ENCODE data around the gene KCNC3.

The KCNC3 gene

DNA sequence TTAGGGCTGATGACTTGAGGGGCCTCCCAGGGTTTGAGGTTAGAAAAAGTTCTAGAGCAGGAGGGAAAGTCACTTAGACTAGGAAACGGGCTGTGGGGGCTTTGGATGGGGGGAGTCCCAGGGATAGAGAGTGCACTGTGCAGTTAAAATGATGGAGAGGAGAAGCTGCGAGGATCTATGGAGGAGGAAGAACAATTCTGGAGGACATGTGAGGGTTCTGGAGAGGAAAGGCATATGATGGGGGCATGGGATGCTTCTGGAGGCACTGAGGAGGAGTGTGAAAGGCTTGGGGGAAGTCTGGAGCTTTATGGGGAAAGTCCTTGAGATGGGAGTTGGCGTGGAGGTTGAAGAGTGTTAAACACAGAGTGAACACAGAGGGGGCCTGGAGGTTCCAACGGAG is 2.2 kb downstream of the KCNC3 start:
- DNase-seq (ENCODE audit: low read depth), result no peak

DNA sequence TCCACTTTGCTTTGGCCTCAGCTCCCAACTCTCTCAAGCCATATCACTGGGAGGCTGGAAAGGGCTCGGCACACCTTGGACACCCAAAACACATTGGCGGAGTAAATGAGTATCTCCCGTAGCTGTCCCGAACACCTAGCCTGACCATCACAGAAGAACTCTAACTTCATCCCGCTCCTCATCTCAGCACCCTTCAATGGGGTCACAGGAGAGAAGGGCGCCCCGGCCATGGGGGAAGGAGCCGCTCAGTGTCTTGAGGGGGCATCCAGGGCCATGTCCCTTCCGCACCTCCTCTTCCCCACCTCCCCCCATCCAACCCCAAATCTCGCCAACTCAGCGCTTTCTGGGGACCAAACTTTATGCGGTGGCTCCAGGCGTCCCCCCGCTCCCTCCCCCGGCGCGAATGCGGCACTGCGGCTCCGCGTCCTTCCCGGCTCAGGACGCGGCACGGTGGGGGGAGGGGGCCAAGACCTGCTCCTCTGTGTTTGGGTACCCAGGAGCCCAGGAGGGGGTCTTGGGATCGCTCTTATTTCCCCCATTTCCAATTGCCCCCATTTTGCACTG is 3.0 kb downstream of the KCNC3 start:
- no peak for DNase-seq (ENCODE audit: low read depth)

DNA sequence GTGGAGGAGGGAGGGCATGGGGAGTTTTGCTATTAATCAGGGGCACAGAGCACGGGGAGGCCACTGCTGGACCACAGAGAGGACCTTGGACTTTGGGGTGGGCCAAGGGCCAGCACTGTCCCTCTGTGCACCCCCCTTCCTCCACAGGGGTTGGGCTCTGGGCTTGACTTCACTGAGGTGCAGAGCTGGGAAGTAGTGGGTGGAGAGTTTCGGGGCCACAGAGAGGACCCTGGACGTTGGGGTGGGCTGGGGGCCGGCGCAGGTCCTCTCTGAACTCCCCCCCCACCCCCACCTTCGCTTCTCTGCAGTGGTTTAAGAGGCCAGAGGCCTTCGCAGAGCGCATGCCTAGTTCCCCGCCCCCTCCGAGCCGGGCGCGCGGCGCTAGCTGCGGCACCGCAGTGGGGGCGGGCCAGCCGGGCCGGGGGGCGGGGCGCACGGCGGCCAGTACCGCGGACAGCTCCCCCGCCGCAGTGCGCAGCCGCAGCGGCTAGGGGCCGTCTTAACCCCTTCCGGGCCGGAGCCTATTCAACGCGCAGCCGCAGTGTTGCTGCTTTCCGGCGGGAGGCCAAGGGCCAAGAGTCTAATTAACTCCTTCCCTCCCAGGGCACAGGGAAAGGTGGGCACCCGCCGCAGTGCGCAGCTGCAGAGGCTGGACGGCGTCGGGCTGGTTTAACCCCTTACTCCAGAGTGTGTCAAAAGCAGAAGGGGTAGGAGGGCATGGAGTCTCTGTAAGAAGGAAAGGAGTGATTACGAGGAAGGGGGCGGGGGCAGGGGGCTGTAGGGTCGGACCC is 3.7 kb downstream of the KCNC3 start:
- no peak for DNase-seq (ENCODE audit: low read depth)

DNA sequence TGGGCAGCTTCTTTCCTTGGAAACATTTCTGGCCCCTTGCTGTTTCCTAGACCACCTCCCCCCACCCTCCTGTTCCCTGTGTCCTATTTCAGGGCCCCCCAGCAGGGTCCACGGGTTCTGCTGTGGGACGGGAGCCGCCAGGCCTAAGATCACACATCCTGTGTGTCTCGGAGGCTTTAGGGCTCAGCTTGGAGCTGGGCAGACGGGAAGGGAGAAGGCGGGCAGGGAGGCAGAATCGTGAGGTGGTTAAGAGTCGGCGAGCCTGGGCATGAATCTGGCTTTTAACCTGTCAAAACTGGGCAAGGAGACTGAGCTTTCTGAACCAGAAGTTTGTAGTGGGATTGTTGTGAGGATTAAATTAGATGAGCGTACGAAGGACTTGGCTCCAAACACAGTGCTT is 4.8 kb downstream of the KCNC3 start:
- DNase-seq (ENCODE audit: low read depth), result no peak

DNA sequence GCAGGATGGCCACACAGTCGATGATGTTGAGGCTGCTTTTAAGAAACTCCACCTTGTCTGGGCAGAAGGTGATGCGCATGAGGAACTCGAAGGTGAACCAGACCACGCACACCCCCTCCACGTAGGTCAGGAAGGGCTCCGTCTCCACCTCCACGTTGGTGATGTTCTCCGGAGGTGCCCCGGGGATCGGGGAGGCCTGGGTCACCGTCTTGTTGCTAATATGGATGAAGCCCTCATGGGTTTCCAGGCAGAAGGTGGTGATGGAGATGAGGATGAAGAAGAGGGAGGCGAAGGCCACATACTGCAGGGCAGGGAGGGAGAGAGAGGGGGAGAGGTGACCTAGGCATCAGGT is 5.4 kb downstream of the KCNC3 start:
- no peak for DNase-seq (ENCODE audit: low read depth)

DNA sequence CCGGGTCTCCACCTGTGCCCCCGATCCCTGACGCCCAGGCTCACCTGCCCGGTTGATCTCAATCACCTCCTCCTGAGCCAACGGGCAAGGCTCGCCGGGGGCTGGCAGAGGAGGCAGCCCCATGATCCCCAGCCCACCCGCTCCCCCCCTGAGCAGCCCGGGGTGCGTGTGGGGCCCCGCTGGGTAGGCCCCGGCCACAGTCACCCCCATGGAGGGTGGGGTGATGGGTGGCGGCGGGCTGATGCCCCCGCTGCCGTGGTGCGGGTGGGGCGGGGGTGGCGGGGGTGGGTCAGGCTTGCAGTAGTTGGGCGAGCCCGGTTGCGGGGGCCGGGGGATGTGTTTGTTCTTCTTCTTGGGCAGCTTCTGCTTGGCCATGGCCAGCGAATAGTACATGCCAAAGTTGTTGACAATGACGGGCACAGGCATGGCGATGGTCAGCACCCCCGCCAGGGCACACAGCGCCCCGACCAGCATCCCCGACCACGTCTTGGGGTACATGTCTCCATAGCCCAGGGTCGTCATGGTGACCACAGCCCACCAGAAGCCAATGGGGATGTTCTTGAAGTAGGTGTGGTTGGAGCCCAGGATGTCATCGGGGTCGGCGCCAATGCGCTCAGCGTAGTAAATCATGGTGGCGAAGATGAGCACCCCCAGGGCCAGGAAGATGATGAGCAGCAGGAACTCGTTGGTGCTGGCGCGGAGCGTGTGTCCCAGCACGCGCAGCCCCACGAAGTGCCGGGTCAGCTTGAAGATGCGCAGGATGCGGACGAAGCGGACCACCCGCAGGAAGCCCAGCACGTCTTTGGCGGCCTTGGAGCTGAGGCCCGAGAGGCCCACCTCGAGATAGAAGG is 6.0 kb downstream of the KCNC3 start:
- DNase-seq (ENCODE audit: low read depth), result no peak

DNA sequence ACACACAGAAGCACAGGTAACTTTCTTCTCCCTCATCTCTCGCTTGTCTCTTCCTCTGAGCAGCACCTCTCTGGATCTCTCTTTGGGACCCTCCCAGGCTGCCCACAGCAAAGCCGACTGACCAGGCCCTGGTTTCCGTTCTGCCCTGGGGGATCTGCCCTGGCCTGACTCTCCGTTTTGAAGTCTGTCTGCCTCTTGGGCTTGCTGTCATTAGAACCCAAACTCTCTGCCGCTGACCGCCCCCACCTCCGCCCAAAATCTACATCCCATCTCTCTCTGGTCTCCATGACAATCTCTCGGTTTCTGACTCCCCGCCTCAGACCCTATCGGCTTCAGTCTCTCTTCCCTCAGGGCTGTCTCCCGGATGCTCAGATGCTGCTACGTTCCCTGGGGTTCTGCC is 6.9 kb downstream of the KCNC3 start:
- DNase-seq (ENCODE audit: low read depth), result no peak

DNA sequence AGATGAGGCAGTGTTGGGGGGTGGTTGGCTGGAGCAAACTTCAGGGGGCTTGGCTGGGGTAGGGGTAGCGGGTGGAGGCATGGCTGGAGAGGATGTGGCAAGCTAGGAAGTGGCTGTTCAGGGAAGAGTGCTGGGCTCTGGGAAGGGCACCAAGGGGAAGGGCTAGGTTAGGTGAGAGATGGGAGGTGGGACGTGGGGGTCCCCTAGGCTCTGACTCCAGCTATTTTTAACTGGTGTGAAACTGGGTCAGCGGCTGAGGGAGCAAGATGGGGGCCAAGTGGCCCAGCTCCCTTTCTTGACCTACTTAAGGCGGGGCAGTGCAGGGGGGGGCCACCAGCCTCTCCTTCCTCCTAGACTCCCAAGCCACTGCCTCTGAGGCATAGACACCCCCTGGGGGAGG is 7.3 kb downstream of the KCNC3 start:
- DNase-seq (ENCODE audit: low read depth), result no peak

DNA sequence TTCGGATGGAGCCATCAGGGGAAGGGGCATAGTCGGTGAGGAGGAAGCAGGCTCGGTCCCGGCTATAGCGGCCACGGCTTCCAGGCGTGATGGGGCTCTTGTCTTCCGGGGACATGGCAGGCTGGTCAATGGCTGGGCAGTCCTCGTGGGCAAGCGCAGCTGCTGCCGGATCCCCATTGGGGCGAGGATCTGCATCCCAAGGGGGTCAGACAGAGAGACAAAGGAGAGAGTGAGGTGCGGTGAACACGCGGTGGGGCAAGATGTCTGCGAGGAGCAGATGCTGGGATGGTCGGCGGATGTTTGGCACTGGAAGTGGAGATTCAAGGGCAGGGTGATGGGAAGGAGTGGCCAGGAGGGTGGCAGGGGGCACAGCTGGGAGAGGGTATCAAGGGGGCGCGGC is 8.6 kb downstream of the KCNC3 start:
- DNase-seq (ENCODE audit: low read depth), result no peak

DNA sequence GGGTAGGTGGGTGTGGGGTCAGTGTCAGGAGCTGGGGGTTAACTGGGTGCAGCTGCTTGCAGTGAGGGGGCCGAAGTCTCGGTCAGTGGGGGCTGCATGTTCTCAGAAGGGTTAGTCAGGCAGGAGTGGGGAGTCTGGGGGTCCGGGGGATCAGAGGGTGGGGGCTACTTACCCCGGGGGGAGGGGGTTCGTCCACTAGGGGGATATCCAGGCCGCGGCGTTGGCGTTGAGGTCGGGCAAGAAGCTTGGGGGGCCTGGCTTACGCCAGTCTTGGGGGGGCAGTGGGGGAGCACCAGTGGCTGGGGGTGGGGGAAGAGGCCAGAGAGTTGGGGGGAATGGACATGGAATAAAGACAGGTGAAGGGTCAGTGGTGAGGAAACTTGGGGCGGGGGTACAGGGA is 9.1 kb downstream of the KCNC3 start:
- no peak for DNase-seq (ENCODE audit: low read depth)

DNA sequence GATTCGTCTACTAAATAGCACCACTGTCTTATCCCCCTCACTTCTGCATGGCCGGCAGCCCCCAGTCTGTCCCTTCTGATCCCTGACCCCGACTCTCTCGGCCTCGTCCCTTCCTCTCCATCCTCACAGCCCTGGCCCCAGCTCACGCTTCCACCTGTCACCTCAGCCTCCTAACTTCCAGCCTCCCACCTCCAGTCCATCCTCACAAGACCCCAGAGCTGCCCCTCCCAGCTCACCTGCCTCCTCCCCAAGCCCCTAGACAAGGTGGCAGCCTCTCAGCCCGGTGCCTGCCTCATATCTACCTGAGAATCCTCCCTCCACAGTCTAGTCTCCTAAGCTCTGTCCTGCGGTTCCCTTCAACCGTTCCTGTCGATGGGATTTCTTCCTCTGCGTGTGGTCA is 10.0 kb downstream of the KCNC3 start:
- no peak for DNase-seq (ENCODE audit: low read depth)

DNA sequence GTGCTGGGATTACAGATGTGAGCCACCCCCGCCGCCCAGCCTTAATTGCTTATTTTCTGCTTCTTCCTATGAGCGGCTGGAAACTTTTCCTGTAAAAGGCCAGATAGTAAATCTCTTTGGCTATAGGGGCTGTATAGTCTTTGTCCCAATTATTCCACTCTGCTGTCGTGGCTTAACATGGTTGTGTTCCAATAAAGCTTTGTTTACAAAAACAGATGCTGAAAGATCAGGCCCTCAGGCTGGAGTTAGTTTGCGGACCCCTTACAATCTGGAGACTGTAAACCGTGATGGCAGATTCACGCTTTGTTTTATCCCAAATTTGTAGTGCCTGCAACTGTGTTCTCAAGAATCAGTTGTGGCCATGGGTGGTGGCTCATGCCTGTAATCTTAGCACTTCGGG is 10.7 kb downstream of the KCNC3 start:
- DNase-seq (ENCODE audit: low read depth), result no peak

DNA sequence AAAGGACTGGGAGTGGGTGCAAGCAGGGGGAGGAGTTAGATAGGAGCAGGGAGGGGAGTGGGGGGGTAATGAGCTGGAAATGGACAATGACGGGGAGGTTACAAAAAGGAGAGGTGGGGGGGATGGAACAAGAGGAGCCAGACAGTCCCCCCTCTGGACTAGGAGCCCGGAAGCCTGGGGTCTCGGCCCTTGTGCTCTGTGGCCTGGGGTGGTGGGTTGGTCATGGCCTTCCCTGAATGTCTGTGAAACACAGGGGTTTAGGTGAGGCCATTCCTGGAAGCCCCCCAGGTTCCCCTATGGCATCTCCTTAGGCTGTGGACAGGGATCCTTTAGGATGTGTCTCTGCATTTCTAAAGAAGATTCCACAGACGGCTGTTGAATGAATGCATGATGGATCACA is 12.1 kb downstream of the KCNC3 start:
- no peak for DNase-seq (ENCODE audit: low read depth)

DNA sequence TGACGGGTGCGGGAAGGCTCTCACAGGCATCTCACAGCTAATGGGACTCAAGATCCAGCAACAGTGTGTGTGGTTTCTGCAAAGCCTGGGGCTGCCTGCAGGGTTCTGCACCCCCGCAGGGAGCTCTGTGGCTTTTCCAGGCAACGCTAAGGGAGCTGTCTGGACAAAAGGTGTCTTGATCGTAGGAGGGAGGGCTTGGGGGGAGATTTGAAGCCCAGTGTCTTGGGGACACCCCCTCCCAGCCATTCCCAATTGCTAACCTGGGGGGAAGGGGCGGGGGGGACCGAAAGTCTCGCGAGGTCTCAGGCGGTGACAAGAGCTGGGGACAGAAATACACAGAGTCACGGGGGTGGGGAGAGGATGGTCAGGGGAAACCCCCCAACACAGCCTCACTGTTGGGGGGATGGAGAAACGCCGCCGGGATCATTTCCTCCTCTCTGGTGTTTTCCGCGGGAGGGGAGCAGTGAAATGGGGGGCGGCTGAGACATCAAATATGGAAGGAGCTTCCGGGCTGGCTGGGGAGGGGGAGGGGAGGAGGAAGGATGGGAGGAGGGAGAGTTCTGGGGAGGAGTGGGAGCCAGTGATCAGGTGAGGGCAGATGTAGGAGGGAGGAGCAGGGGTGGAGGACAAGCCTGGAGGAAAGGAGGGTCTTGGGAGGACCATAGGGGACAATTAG is 13.3 kb downstream of the KCNC3 start:
- no peak for DNase-seq (ENCODE audit: low read depth)

DNA sequence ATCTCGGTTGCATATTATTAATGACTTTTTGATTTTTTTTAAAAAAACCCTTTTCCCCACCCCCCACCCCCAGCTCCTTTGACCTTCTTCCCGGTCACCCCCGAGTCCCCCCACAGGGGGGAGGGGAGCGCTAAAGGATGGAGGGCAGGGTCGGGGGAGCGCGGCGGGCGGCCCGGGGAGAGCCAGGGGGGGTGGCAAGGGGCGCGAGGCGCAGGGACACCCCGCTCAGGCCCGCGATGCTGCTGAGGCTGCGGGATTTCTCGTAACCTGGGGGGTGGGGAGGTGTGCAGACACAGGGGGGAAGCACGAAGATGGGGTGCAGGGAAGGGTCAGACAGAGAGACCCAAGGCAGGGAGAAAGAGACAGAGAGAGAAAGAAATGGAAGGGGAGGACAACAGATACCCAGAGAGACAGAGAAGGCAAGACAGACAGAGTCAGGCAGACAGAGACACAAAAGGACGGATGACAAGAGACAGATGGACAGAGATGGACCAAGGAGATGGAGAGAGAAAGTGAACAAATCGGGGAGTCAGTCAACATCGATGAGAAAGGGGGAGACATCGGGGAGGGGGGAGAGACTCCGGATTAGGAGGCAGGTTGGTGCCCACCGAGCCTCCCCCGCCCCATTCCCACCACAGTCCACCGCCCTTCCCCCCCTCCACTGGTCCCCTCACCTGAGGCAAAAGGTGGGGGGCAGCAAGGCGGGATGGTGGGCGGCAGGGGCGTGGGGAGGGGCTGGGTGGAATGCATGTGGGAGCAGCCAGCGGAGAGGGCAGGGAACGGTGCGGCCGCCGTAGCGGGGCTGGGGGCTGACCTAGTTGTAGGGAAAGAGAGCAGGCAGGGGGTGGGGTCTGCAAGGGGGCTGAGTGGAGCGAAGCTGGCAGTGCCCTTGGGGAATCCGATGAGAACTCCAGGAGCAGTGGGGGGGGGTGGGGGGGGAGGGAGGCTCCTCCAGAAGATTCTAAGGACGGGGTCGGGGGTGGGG is 14.2 kb downstream of the KCNC3 start:
- no peak for DNase-seq (ENCODE audit: low read depth)

DNA sequence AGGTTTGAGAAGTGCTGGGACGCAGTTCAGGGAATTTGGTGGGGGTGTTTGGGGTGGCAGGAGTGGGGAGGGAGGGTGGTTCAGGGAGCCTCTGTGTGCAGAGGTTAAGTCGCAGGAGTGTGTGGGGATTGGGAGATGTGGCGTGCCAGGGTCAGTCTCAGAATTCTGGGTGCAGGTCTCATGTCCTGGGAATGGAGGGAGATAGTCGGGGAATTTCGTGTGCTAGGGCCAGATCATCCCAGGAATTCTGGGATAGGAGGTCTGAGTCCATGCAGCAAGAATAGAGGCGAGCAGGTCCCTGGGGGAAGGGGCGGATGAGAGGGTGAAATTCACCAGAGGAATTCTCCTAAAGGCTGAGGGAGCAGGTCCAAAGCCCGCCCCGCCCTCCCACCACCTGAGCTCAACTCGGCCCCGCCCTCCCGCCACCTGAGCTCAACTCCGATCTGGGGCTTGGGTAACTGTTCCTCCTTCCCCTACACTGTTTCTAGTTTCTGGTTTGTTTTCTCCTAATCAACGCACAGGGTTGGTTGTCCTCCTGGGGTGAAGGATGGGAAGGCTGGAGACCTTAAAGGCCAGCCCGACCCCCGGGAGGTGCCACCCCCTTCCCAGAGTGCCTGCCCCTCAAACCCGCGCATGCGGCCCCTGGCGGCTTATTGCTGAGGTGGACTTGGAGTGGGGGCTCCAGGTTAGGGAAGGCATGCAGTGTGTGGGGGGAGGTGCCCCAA is 15.2 kb downstream of the KCNC3 start:
- no peak for DNase-seq (ENCODE audit: low read depth)

DNA sequence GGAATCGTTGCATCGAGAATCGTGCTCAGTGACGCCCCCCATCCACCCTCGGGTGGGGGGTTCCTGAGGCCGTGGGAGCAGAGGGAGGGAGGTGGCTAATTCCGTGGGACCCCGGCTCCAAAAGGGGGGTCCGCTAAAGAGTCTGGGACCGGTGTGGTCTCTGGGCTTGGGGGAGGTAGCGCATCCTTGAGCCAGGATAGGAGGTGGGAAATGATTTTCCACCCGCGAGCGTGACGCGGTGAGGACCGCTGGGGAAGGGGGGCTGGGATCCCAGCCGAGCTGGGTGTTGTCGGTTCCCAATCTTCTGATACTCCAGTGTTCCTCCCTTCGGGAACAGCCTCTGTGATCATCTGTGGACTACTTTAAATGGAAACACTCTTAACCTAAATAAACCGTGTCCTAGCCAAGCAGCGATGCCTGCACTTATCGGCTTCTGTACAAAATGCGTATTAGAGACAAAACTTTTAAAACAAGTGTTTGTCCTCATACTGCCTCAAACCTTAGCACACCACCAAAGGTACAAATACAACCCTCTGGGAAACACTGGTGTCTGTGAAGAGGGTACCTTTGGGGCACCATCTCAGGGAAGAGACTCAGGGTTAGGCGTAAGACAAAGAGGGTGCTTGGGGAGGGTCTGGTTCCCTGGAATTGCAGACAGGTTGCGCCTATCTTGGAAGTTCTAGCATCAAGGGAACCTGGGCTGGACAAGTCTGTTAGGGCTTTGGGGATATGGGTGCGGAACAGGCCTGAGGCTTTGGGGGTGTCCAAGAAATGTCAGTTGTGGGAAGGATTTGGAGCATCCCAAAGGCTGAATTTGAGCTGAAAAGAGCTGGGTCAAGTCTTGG is 16.0 kb downstream of the KCNC3 start:
- DNase-seq (ENCODE audit: low read depth), result no peak

DNA sequence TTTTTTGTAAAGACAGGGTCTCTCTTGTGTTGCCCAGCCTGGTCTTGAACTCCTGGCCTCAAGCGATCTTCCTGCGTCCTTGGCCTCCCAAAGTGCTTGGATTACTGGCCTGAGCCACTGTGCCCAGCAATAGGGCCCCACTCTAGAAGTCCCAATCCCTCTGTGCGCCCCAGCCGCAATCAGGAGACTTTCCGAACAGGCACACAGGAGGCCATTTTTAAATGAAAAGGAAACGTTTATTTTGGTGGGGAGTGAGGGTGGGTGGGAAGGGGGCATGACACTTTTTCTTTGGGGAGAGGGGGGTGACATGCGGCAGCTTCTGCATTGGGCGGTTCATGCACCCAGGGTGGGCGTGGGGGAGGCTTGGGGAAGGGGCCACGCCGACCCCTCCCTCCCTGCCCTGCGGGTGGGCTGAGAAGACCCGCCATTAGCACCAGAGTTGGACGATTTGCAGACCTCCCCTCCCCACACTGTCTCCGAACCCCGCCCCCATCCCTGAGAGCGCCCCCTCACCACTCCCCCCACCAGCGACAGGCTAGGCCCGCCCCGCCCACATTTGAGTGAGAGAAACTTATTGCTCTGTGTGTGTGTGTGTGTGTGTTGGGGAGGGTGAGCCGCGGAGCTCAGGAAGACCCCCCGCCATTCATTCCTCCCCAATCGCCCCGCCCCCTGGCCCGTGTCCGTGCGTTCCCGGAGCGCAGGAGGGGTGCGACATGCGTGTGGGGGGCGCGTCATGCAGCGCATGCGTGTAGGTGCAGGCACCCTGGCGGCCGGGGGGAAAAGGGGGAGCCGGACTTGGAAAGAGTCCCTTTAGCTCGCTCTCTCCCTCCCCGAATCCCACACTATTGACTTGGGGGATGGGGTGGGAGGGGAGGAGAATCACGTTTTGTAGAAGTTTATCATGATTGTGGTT is 17.2 kb downstream of the KCNC3 start:
- no peak for DNase-seq (ENCODE audit: low read depth)
